H1 (cell line): ENCODE measurements around the gene CTNNBL1. TPM values are rescaled to one million over a fixed set of nuclear protein-coding genes. Genes with fewer than 3 reads are reported as not detected.

Experiments used
- CTCF ChIA-PET: fragments of 300-600 bp; sonication (Branson Sonifier 250); formaldehyde crosslinking; loops from one replicate; lab custom pipeline; 2021; ENCODE audit not compliant: partially characterized antibody; lab: Charles Lee
- POLR2A ChIA-PET: fragments of 300-600 bp; sonication (Branson Sonifier 250); formaldehyde crosslinking; loops from one replicate; lab custom pipeline; 2021; ENCODE audit warnings: inconsistent platforms; ENCODE audit not compliant: partially characterized antibody; lab: Charles Lee
- DNase-seq, 2 experiments: peaks; one replicate each; pipeline versions ENCODE4 v3.0.0 to v3.0.0-alpha.2; 2010 to 2022; ENCODE audit warnings: low spot score in 2 of 2, low read depth in 1 of 2, mixed read lengths in 1 of 2
- FAIRE-seq: peaks from 2 replicates; lab custom pipeline; 2011; peaks lifted over from hg19 to GRCh38; lab: Jason Lieb, UNC
- H2AFZ ChIP-seq: 2 replicates; pipeline ENCODE4 v1.8.1; 2012; ENCODE audit warnings: low read length, inconsistent platforms
- H2AK5ac ChIP-seq: 2 replicates; pipeline ENCODE4 v1.6.1; 2013; ENCODE audit warnings: low read depth, low read length
- H2BK120ac ChIP-seq: replicated peaks from 2 replicates; pipeline ENCODE3; 2013; ENCODE audit warnings: low read depth, low read length, inconsistent platforms
- H2BK12ac ChIP-seq: 2 replicates; pipeline ENCODE4 v1.6.1; 2013; ENCODE audit warnings: low read depth, low read length
- H2BK15ac ChIP-seq: 2 replicates; pipeline ENCODE4 v1.6.1; 2013; ENCODE audit warnings: low read length
- H2BK20ac ChIP-seq: 2 replicates; pipeline ENCODE4 v1.6.1; 2013; ENCODE audit warnings: low read length
- H2BK5ac ChIP-seq: 2 replicates; pipeline ENCODE4 v1.6.1; 2013; ENCODE audit warnings: low read depth, low read length
- H3K14ac ChIP-seq: 2 replicates; pipeline ENCODE4 v1.6.1; 2013; ENCODE audit warnings: inconsistent platforms; ENCODE audit not compliant: insufficient read length
- H3K18ac ChIP-seq: 2 replicates; pipeline ENCODE4 v1.6.1; 2013; ENCODE audit warnings: low read length; ENCODE audit errors: extremely low read depth
- H3K23ac ChIP-seq: 2 replicates; pipeline ENCODE4 v1.6.1; 2013; ENCODE audit warnings: inconsistent platforms; ENCODE audit not compliant: insufficient read length
- H3K23me2 ChIP-seq: 2 replicates; pipeline ENCODE4 v1.6.1; 2013; ENCODE audit warnings: low read depth, low read length
- H3K27ac ChIP-seq: 2 replicates; pipeline ENCODE4 v1.6.1; 2011; ENCODE audit warnings: low read depth, low read length, inconsistent platforms
- H3K27me3 ChIP-seq, 4 experiments: replicated peaks in 1 of 4; 1 replicate in 1 of 4; 2 replicates in 3 of 4; pipeline versions ENCODE4 v1.6.1 to v1.8.1; 2011 to 2013; ENCODE audit warnings: low read length in 3 of 4, mild to moderate bottlenecking in 3 of 4, inconsistent platforms in 2 of 4, mixed read lengths in 2 of 4, moderate library complexity in 1 of 4; ENCODE audit not compliant: control insufficient read depth in 3 of 4, insufficient read depth in 3 of 4; ENCODE audit errors: extremely low read depth in 1 of 4
- H3K36me3 ChIP-seq, 4 experiments: 2 replicates each; pipeline versions ENCODE4 v1.6.1 to v1.8.1; 2011 to 2013; ENCODE audit warnings: mild to moderate bottlenecking in 4 of 4, low read length in 3 of 4, moderate library complexity in 2 of 4, control low read depth in 1 of 4, inconsistent platforms in 1 of 4; ENCODE audit not compliant: insufficient read depth in 4 of 4, control insufficient read depth in 2 of 4
- H3K4ac ChIP-seq: replicated peaks from 2 replicates; pipeline ENCODE3; 2013; ENCODE audit warnings: low read length, low read depth, mixed read lengths, inconsistent platforms; ENCODE audit not compliant: insufficient read length
- H3K4me1 ChIP-seq, 4 experiments: replicated peaks in 1 of 4; 1 replicate in 1 of 4; 2 replicates in 3 of 4; pipeline versions ENCODE4 v1.6.1 to v1.8.1; 2011 to 2013; ENCODE audit warnings: low read length in 3 of 4, inconsistent platforms in 2 of 4, mixed read lengths in 1 of 4; ENCODE audit not compliant: insufficient read depth in 4 of 4, control insufficient read depth in 3 of 4
- H3K4me2 ChIP-seq, 2 experiments: 2 replicates each; pipeline versions ENCODE4 v1.6.1 to v1.8.1; 2011 to 2013; ENCODE audit warnings: low read depth in 2 of 2, low read length in 2 of 2, control low read depth in 1 of 2, inconsistent platforms in 1 of 2, mild to moderate bottlenecking in 1 of 2; ENCODE audit not compliant: insufficient read depth in 1 of 2
- H3K4me3 ChIP-seq, 4 experiments: fragments of 200-600, 300-600 bp in 1 of 4; sonication (generic), shearing (Covaris generic), sonication (Bioruptor Twin) in 1 of 4; 2 replicates each; pipeline versions ENCODE4 v1.5.1 to v1.8.1; 2011 to 2016; ENCODE audit warnings: low read length in 4 of 4, low read depth in 3 of 4, control low read depth in 2 of 4, inconsistent platforms in 2 of 4, mild to moderate bottlenecking in 2 of 4, mixed read lengths in 1 of 4, moderate library complexity in 1 of 4; ENCODE audit not compliant: insufficient read depth in 2 of 4; ENCODE audit errors: extremely low read depth in 1 of 4
- H3K56ac ChIP-seq: replicated peaks from 2 replicates; pipeline ENCODE3; 2013; ENCODE audit warnings: low read depth, mild to moderate bottlenecking, mixed read lengths, low read length, inconsistent platforms; ENCODE audit not compliant: insufficient read length
- H3K79me1 ChIP-seq: 2 replicates; pipeline ENCODE4 v1.6.1; 2013; ENCODE audit warnings: low read depth, low read length, control low read depth
- H3K79me2 ChIP-seq, 2 experiments: 2 replicates each; pipeline versions ENCODE4 v1.6.1 to v1.8.1; 2012 to 2013; ENCODE audit warnings: low read length in 2 of 2, mild to moderate bottlenecking in 2 of 2, inconsistent platforms in 1 of 2; ENCODE audit not compliant: insufficient read depth in 2 of 2, control insufficient read depth in 1 of 2
- H3K9ac ChIP-seq, 4 experiments: replicated peaks in 1 of 4; 1 replicate in 1 of 4; 2 replicates in 3 of 4; pipeline versions ENCODE4 v1.6.1 to v1.8.1; 2011 to 2013; ENCODE audit warnings: low read depth in 3 of 4, low read length in 3 of 4, control low read depth in 2 of 4, mild to moderate bottlenecking in 2 of 4, moderate library complexity in 2 of 4, inconsistent platforms in 1 of 4; ENCODE audit errors: extremely low read depth in 1 of 4
- H3K9me3 ChIP-seq, 2 experiments: 2 replicates each; pipeline versions ENCODE4 v1.6.1 to v1.8.1; 2012 to 2013; ENCODE audit warnings: mild to moderate bottlenecking in 2 of 2, moderate library complexity in 2 of 2, control low read depth in 1 of 2, inconsistent platforms in 1 of 2, low read depth in 1 of 2, low read length in 1 of 2, mixed read lengths in 1 of 2; ENCODE audit not compliant: insufficient read depth in 2 of 2
- H4K20me1 ChIP-seq, 2 experiments: replicated peaks in 1 of 2; 2 replicates each; pipeline versions ENCODE3 to v1.8.1; 2011 to 2013; ENCODE audit warnings: inconsistent platforms in 2 of 2, low read length in 2 of 2, mild to moderate bottlenecking in 1 of 2; ENCODE audit not compliant: insufficient read depth in 2 of 2, control insufficient read depth in 1 of 2
- H4K5ac ChIP-seq: 2 replicates; pipeline ENCODE4 v1.6.1; 2013; ENCODE audit warnings: low read length, low read depth, mixed read lengths, inconsistent platforms; ENCODE audit not compliant: insufficient read length
- H4K8ac ChIP-seq: 2 replicates; pipeline ENCODE4 v1.8.0; 2013; ENCODE audit warnings: mild to moderate bottlenecking, moderate library complexity, low read length, inconsistent platforms; ENCODE audit not compliant: insufficient read depth; ENCODE audit errors: extremely low read depth
- H4K91ac ChIP-seq: replicated peaks from 2 replicates; pipeline ENCODE3; 2013; ENCODE audit warnings: low read length, mixed read lengths, inconsistent platforms; ENCODE audit not compliant: insufficient read length
- CEBPB ChIP-seq: IDR thresholded peaks from 2 replicates; pipeline ENCODE4 v1.6.1; 2012; ENCODE audit warnings: low read depth, low read length
- SIX5 ChIP-seq: IDR thresholded peaks from 2 replicates; pipeline ENCODE4 v1.6.1; 2011; ENCODE audit warnings: mild to moderate bottlenecking, low read depth, low read length
- WGBS, 2 experiments: shearing (Covaris generic) in 1 of 2; methylation state at CpG; one replicate each; pipeline versions ENCODE4 v1.1.6 to v1.1.7; 2013 to 2015; ENCODE audit warnings: low lambda C conversion rate in 2 of 2, mixed read lengths in 2 of 2, inconsistent platforms in 1 of 2, low coverage in 1 of 2, missing lambda C conversion rate in 1 of 2; ENCODE audit not compliant: insufficient replicate concordance in 2 of 2, insufficient coverage in 1 of 2, insufficient read length in 1 of 2; ENCODE audit errors: extremely low coverage in 1 of 2, missing lambda C conversion rate in 1 of 2; 5-methylcytosine and 5-hydroxymethylcytosine counted together
- polyA plus RNA-seq, 7 experiments: library from polyadenylated mRNA; depleted of rRNA in 3 of 7; stranded (reverse) in 5 of 7; unstranded in 2 of 7; fragments of >200 nt in 5 of 7; fragments of 200-250 nt in 2 of 7; gene quantifications; 1 replicate in 5 of 7; 2 replicates in 1 of 7; 4 replicates in 1 of 7; pipeline versions ENCODE4 v1.2.1 to v1.2.3, GENCODE V29; 2011 to 2013; ENCODE audit warnings: missing spikeins in 2 of 7, mixed read lengths in 2 of 7
- total RNA-seq: library from RNA; stranded (reverse); fragmentation: NEBNext Ultra II Directional; extraction: Animal tissue kit (Norgen Biotek cat#: 25700); gene quantifications from 2 replicates; pipeline ENCODE4 v1.2.1, GENCODE V29; 2021

Gene CTNNBL1
- total and polyA plus RNA-seq, 2 of the 8 experiments (the other 6 are each of a cell fraction or from before 2014, with no cell fraction given) = 19.6 to 81.6 TPM

DNA sequence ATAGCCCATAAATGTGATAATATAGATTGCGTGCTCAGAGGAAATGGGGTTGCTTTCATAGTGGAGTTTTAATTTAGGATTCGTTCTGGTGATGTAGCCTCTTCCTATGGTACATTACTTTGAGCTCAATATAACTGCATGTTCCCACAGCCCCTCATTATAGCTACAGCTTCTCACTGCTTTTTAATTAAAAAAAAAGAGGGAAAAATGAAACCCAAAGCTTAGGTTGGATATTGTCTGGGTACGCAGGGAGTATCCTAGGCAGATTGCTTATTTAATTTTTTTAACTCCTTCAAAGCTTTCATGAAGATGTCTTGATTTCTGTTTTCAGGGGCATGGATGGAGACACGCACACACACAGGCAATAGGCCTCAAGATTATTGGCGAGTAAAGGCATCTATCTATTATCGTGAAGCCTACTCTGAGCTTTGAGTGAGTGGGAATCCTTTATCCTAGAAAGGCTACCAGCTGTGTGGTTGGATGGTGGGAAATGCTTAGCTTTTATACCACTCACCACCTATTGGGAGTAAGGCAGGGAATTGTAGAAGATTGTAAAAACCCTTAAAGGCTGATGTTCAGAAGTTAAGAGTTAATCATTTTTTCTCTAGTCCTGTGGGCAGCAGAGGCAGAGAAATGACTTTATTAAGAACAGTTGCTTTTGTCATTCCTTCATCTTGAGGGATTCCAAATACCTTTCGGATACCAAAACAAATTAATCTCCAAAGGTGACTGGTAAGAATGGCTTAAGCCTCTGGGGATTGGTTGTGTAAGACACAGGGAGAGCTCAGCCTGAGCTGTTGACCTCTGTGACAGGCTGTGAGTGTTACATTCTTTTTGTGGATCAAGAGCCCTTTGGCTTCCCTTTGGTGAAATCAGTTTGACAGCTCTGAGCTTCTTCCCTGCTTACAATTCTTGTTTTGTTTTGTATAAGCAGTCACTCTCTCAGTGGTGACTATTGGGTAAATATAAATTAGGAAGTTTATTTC lies 33.4 kb downstream of the CTNNBL1 start:
- Histone ChIP-seq H2BK15ac (no peak overlapping the region), H3K14ac (no peak overlapping the region), H3K9ac (no peak overlapping the region), H2BK12ac (no peak overlapping the region), H2BK20ac (no peak overlapping the region), H3K27me3 (no peaks in the 10 kb centered on the region), H2AK5ac (no peak overlapping the region), H3K4me1 (peaks cover 0 to 6% (median 2%) of the 10 kb centered on the region in 4 experiments; a peak in 3 of 7 replicates), H4K8ac (no peak overlapping the region), H2BK5ac (no peak overlapping the region), H2BK120ac (no peak overlapping the region), H3K56ac (no peak overlapping the region), H3K4me3 (no peak overlapping the region), H3K79me1 (no peaks in the 10 kb centered on the region), H2AFZ (no peak overlapping the region), H3K27ac (no peak overlapping the region), H3K36me3 (no peaks in the 10 kb centered on the region; a peak in 1 of 8 replicates), H4K20me1 (peaks cover 0 to 2% of the 10 kb centered on the region in 2 experiments), H3K4ac (no peak overlapping the region), H3K18ac (no peak overlapping the region), H3K79me2 (peaks cover 0 to 25% of the 10 kb centered on the region in 2 experiments; a peak in 2 of 4 replicates), H3K23me2 (no peaks in the 10 kb centered on the region), H3K9me3 (no peaks in the 10 kb centered on the region), H3K4me2 (peak overlapping the region in 1 of 2 experiments; percentile 5; a peak in 1 of 4 replicates), H3K23ac (no peak overlapping the region), H4K91ac (no peak overlapping the region), H4K5ac (no peak overlapping the region)
- 72% methylated on average over 7 of the region's 7 CpGs; no CpG with 5 or more reads in 1 of the 2 experiments for WGBS, 2 experiments
- DNase-seq (no peak), FAIRE-seq (peak; percentile 70)
- ChIA-PET CTCF (interaction anchor here (0.7 to 1.4 kb wide), 6 partner anchors 17 to 532 kb away, joined by 3 to 4 read pairs (median 4); no protein-coding TSS in a partner anchor), POLR2A (interaction anchor here (0.6 to 2.1 kb wide), 2 partner anchors 14 to 33 kb away, joined by 3 to 4 read pairs; partner anchors contain the start of gene CTNNBL1)
- TF ChIP-seq CEBPB (peak; percentile 53; the same call in 1 of the 2 replicates), SIX5 (no peak)
